Pancreas (tissue), 10 donors: ENCODE results near the gene SLC2A1. TPM values are rescaled to one million over a fixed set of nuclear protein-coding genes. Genes with fewer than 3 reads are reported as not detected.
"Not testable (repeated sequence)": the region's sequence is repeated elsewhere in the genome, so short reads cannot be mapped to it uniquely, and the experiment has no call there.

Experiments
- ATAC-seq, 4 donors: fragments of 200-7000 bp; cut with Tn5 transposase; one replicate each; pipeline versions ENCODE4 v1.8.0 to v1.9.1; 2020; ENCODE audit warnings: mild to moderate bottlenecking in 4 of 4, moderate library complexity in 4 of 4
- DNase-seq, 6 donors: peaks; one replicate each; pipeline ENCODE4 v3.0.0-alpha.2; 2020
- FAIRE-seq: peaks from 2 replicates; lab custom pipeline; 2012; peaks lifted over from hg19 to GRCh38; lab: Jason Lieb, UNC
- H3K27ac ChIP-seq, 4 donors: fragments of 200-600 bp; sonication (generic); 1 replicate in 3 of 4; 2 replicates in 1 of 4; pipeline versions ENCODE4 v1.5.0 to v1.8.0; 2020
- H3K27me3 ChIP-seq, 4 donors: fragments of 200-600 bp; one replicate each; pipeline ENCODE4 v1.8.0; 2021
- H3K36me3 ChIP-seq, 3 donors: fragments of 200-600 bp; sonication (generic) in 1 of 3; one replicate each; pipeline versions ENCODE4 v1.5.0 to v1.8.0; 2020 to 2021
- H3K4me1 ChIP-seq, 3 donors: fragments of 200-600 bp; one replicate each; pipeline ENCODE4 v1.8.0; 2021
- H3K4me3 ChIP-seq, 4 donors: fragments of 200-600 bp; sonication (generic) in 2 of 4; one replicate each; pipeline versions ENCODE4 v1.5.0 to v1.8.0; 2020 to 2021
- H3K9me3 ChIP-seq, 4 donors: fragments of 200-600 bp; one replicate each; pipeline ENCODE4 v1.8.0; 2021
- WGBS, 2 donors: extraction: QIAGEN DNeasy Blood & Tissue Kit; methylation state at CpG; one replicate each; pipeline ENCODE4 v1.1.7; 2013; 5-methylcytosine and 5-hydroxymethylcytosine counted together
- intact Hi-C, 3 donors: fragments of 100-400 bp; cut with DNase I; formaldehyde crosslinking; loops; one replicate each; pipeline versions ENCODE4 v1.11.1 to v1.14.2; 2022
- polyA plus RNA-seq, 2 donors: library from polyadenylated mRNA; stranded (reverse); fragments of 200-250 nt; gene quantifications; one replicate each; pipeline ENCODE4 v1.2.3, GENCODE V29; 2013
- total RNA-seq, 6 donors: library from RNA; stranded (reverse); fragmentation: NEBNext Ultra II Directional in 4 of 6; extraction: Animal tissue kit (Norgen Biotek cat#: 25700) in 4 of 6; gene quantifications; one replicate each; pipeline versions ENCODE4 v1.2.1 to v1.2.4, GENCODE V29; 2021 to 2023
- TF ChIP-seq, protein P1 (sequence below), 4 donors: fragments of 200-600 bp; sonication (generic) in 3 of 4; IDR thresholded peaks; one replicate each; pipeline versions ENCODE4 v1.5.0 to v1.8.0; 2021; ENCODE audit warnings: antibody characterized with exemption in 4 of 4
- donor health status: healthy with polysubstance abuse.
- donor health status: DM: no; HTN: no; CAD: no; lungs with moderate emphysema.
- donor health status: DM: no; HTN: no; CAD: no.
- donor health status: control.
- donor health status: control.
- donor health status: Bipolar disorder and iron deficiency.
- donor health status: DM: yes; HTN: yes; CAD: no.
- donor health status: DM: no; HTN: no; CAD: no.
- donor health status: DM: no; HTN: no; CAD: no.
- donor health status: DM: yes; HTN: yes; CAD: no.

The SLC2A1 gene
- total and polyA plus RNA-seq, 8 donors: 1.6 to 10.9 (median 6.8) TPM

DNA sequence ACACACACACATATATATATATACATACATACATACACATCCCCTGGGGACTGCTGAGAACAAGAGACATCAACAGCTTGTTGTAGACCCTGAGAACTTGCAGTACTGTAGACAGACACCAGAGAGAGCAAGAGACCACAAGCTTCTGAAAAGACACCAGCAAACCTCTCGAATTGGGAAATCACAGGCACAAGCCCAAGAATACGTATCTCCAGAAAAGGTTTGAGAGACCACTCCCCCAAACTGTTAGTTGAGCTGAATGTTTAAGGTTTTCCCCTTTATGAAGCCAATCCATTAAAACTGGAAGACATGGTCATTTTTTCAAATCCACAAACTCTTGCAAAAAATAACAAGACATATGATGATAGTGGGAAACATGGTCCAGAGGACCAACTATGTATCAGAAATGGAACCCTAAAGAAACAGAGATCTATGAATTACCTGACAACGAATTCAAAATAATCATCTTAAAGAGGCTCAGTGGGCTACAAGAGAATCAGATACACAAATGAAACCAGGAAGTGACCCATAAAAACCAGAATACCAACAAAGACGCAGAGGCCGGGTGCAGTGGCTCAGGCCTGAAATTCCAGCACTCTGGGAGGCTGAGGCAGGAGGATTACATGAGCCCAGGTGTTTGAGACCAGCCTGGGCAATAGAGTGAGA, 45.1 kb downstream of the SLC2A1 start:
- Histone ChIP-seq H3K4me1 (no peaks in the 10 kb centered on the region), H3K4me3 (no peak overlapping the region), H3K27me3 (no peaks in the 10 kb centered on the region), H3K36me3 (no peaks in the 10 kb centered on the region), H3K9me3 (no peaks in the 10 kb centered on the region), H3K27ac (no peak overlapping the region)
- DNase-seq (peak in 2 of 6 donors; percentile 54 to 78), FAIRE-seq (peak; percentile 82), ATAC-seq (peak; percentile 84 to 96 (median 95))
- TF ChIP-seq, protein P1, sequence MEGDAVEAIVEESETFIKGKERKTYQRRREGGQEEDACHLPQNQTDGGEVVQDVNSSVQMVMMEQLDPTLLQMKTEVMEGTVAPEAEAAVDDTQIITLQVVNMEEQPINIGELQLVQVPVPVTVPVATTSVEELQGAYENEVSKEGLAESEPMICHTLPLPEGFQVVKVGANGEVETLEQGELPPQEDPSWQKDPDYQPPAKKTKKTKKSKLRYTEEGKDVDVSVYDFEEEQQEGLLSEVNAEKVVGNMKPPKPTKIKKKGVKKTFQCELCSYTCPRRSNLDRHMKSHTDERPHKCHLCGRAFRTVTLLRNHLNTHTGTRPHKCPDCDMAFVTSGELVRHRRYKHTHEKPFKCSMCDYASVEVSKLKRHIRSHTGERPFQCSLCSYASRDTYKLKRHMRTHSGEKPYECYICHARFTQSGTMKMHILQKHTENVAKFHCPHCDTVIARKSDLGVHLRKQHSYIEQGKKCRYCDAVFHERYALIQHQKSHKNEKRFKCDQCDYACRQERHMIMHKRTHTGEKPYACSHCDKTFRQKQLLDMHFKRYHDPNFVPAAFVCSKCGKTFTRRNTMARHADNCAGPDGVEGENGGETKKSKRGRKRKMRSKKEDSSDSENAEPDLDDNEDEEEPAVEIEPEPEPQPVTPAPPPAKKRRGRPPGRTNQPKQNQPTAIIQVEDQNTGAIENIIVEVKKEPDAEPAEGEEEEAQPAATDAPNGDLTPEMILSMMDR (IDR thresholded peaks at IDR 0.05): peak; percentile 44 to 65 (median 56)
- intact Hi-C loops: loop anchor here in 2 of 3 donors (5.0 to 10.0 kb wide), 2 partner anchors 159 to 161 kb away; no protein-coding TSS in a partner anchor
- 42 to 47% methylated on average over 5 of the region's 5 CpGs for WGBS, 2 donors

DNA sequence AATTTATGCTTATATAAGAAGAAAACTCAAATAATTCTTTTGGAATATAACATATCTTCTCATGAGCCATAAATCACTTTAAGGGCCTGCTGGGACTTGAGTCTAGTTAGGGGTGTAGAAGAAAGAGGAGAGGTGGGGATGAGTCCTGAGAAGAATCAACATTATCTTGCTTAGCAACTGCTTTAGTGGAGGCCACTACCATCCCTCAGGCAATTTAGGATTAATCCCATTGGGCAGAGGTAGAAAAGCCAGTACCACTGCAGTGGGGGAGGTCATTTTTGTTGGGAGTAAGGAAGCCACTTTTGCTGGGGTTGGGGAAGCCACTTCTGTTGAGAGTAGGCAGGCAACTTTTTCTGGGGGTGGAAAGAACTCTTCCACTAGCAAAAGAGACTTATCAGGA, 47.7 kb downstream of the SLC2A1 start:
- Histone ChIP-seq H3K9me3 (no peaks in the 10 kb centered on the region), H3K36me3 (no peaks in the 10 kb centered on the region), H3K4me1 (no peaks in the 10 kb centered on the region), H3K27ac (no peak overlapping the region), H3K27me3 (no peaks in the 10 kb centered on the region), H3K4me3 (no peak overlapping the region)
- no peak for FAIRE-seq
- no peak for ATAC-seq
- intact Hi-C loops: loop anchor here in 2 of 3 donors (5.0 to 10.0 kb wide), 2 partner anchors 161 to 164 kb away; no protein-coding TSS in a partner anchor
- DNase-seq: no peak
- TF ChIP-seq, protein P1 (IDR thresholded peaks at IDR 0.05): no peak

DNA sequence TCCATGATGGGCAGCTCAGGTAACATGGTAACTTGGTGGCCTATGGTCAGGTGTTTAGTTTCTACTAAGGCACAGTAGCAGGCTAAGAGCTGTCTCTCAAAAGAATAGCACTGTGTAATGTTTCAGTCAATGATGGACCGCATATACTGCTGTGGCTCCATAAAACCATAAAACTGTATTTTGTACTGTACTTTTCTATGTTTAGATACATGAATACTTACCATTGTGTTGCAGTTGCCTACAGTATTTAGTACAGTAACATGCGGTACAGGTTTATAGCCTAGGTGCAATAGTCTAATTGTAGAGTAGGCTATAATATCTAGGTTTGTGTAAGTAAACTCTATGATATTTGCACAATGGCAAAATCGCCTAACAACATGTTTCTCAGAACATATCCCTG, 50.6 kb downstream of the SLC2A1 start:
- Histone ChIP-seq H3K9me3 (no peaks in the 10 kb centered on the region), H3K4me1 (no peaks in the 10 kb centered on the region), H3K27me3 (no peaks in the 10 kb centered on the region), H3K4me3 (no peak overlapping the region), H3K27ac (no peak overlapping the region), H3K36me3 (no peaks in the 10 kb centered on the region)
- no peak for DNase-seq
- no peak for FAIRE-seq
- TF ChIP-seq, protein P1 (IDR thresholded peaks at IDR 0.05): no peak
- 87 to 91% methylated on average over 3 of the region's 3 CpGs for WGBS, 2 donors
- no peak for ATAC-seq
- intact Hi-C loops: no loop called here

DNA sequence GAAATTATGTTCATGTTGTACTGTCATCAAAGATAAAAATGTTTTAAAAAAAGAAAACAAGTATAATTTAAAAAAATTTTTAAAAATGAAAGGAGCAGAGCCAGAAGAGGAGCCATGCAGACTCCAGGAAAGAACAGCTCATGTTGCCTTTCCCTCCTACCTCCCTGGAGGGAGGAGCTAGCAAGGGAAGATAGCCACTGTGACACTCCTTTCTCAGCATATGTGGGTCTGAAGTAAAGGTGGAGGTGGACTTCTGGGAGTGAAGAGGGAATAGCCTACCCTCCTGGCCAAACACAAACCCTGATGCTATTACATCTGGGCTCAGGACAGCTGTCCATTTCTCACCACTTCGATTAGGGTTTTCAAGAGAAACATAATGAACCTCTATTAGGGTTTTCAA, 54.2 kb downstream of the SLC2A1 start:
- ATAC-seq (no peak), DNase-seq (no peak), FAIRE-seq (no peak)
- TF ChIP-seq, protein P1 (IDR thresholded peaks at IDR 0.05): no peak
- no peaks in the 10 kb centered on the region for H3K27me3 ChIP-seq
- H3K27ac ChIP-seq: no peak overlapping the region
- H3K4me1 ChIP-seq: no peaks in the 10 kb centered on the region
- H3K36me3 ChIP-seq: no peaks in the 10 kb centered on the region
- H3K9me3 ChIP-seq: no peaks in the 10 kb centered on the region
- 37 to 50% methylated on average over 1 of the region's 1 CpG for WGBS, 2 donors
- intact Hi-C loops: no loop called here
- H3K4me3 ChIP-seq: no peak overlapping the region

DNA sequence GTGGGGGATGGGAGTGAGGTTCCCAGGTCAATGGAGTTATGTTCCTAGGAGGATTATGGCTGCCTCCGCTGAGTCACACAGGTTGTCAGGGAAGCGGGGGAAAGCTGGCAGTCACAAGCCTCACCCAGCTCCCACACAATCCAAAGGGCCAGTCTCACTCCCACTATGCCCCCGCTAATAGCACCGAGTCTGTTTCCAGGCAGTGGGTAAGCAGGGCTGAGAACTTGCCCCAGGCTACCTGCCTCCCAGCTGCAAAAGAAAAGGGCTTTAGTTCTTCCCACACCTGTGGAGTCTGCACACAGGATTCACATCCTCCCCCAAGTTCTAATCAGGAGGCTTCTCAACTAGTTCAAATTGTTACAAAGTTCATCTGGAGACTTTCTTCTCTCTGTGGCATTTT, 58.7 kb downstream of the SLC2A1 start:
- H3K4me1 ChIP-seq, ATAC-seq, FAIRE-seq, intact Hi-C loops, H3K27ac ChIP-seq, H3K4me3 ChIP-seq, DNase-seq, H3K36me3 ChIP-seq, H3K9me3 ChIP-seq, H3K27me3 ChIP-seq: not testable (repeated sequence)
- 87 to 90% methylated on average over 4 of the region's 4 CpGs for WGBS, 2 donors
